HepG2 (cell line): ENCODE results near the gene COL5A2. TPM values are rescaled to one million over a fixed set of nuclear protein-coding genes. Genes with fewer than 3 reads are reported as not detected.

Experiments used
- ATAC-seq: fragments of 200-7000 bp; cut with Tn5 transposase; 3 replicates; pipeline ENCODE4 v1.9.1; 2020; ENCODE audit warnings: mild to moderate bottlenecking, moderate library complexity
- BruUV-seq: library from RNA; stranded (reverse); fragments of 400-500 nt; replicated peaks from 2 replicates; lab custom pipeline; 2021; lab: Mats Ljungman, UMichigan
- CTCF ChIA-PET: fragments of 300-600 bp; formaldehyde crosslinking; extraction: SDS; loops from one replicate; lab custom pipeline; 2021; ENCODE audit warnings: low total read pairs, inconsistent platforms, low intra/inter-chr PET ratio; lab: Yijun Ruan, JAX
- POLR2A ChIA-PET: fragments of 350-600 bp; sonication (Branson Sonifier 250); formaldehyde crosslinking; loops from one replicate; lab custom pipeline; 2020; ENCODE audit warnings: antibody characterized with exemption, inconsistent platforms; lab: Yijun Ruan, JAX
- DNase-seq: peaks from one replicate; pipeline ENCODE4 v3.0.0-alpha.2; 2015; ENCODE audit warnings: low spot score
- FAIRE-seq: peaks from 3 replicates; lab custom pipeline; 2011; peaks lifted over from hg19 to GRCh38; lab: Jason Lieb, UNC
- H2AFZ ChIP-seq: one replicate; pipeline ENCODE4 v1.6.1; 2011; ENCODE audit warnings: low read length, inconsistent platforms
- H3K27ac ChIP-seq: fragments of 300-600 bp; 3 replicates; pipeline ENCODE4 v1.8.0; 2011; ENCODE audit warnings: mixed run types, mild to moderate bottlenecking, mixed read lengths, low read length, inconsistent platforms; ENCODE audit not compliant: insufficient read depth; ENCODE audit errors: extremely low read length
- H3K27me3 ChIP-seq, 2 experiments: fragments of 200-600 bp in 1 of 2; 2 replicates in 1 of 2; 3 replicates in 1 of 2; pipeline versions ENCODE4 v1.6.0 to v1.8.0; 2011; ENCODE audit warnings: low read length in 2 of 2, mild to moderate bottlenecking in 2 of 2, moderate library complexity in 2 of 2, inconsistent platforms in 1 of 2; ENCODE audit not compliant: insufficient read depth in 2 of 2, control insufficient read depth in 1 of 2
- H3K36me3 ChIP-seq, 2 experiments: fragments of 200-600 bp in 1 of 2; replicated peaks in 1 of 2; 2 replicates in 1 of 2; 3 replicates in 1 of 2; pipeline versions ENCODE4 v1.5.1 to v1.8.0; 2011; ENCODE audit warnings: low read length in 2 of 2, inconsistent platforms in 1 of 2; ENCODE audit not compliant: insufficient read depth in 2 of 2, control insufficient read depth in 1 of 2
- H3K4me1 ChIP-seq: 2 replicates; pipeline ENCODE4 v1.5.1; 2012; ENCODE audit warnings: low read length, inconsistent platforms; ENCODE audit not compliant: insufficient read depth
- H3K4me2 ChIP-seq: 2 replicates; pipeline ENCODE4 v1.6.0; 2011; ENCODE audit warnings: low read depth, low read length, inconsistent platforms
- H3K4me3 ChIP-seq, 3 experiments: fragments of 200-600 bp in 1 of 3; sonication (generic), shearing (Covaris generic) in 1 of 3; replicated peaks in 1 of 3; 2 replicates each; pipeline ENCODE4 v1.5.1; 2011 to 2016; ENCODE audit warnings: low read length in 3 of 3, inconsistent platforms in 2 of 3, low read depth in 2 of 3, mild to moderate bottlenecking in 2 of 3, control low read depth in 1 of 3, mixed read lengths in 1 of 3; ENCODE audit not compliant: insufficient read depth in 1 of 3
- H3K79me2 ChIP-seq: one replicate; pipeline ENCODE4 v1.6.1; 2011; ENCODE audit warnings: low read length, inconsistent platforms; ENCODE audit not compliant: insufficient read depth
- H3K9ac ChIP-seq: 2 replicates; pipeline ENCODE4 v1.6.0; 2011; ENCODE audit warnings: mild to moderate bottlenecking, low read depth, low read length, inconsistent platforms; ENCODE audit not compliant: insufficient read depth
- H3K9me3 ChIP-seq: 2 replicates; pipeline ENCODE4 v1.5.1; 2012; ENCODE audit warnings: mild to moderate bottlenecking, low read length
- H4K20me1 ChIP-seq: 2 replicates; pipeline ENCODE4 v1.6.0; 2011; ENCODE audit warnings: inconsistent platforms, mild to moderate bottlenecking, low read length, moderate library complexity; ENCODE audit not compliant: insufficient read depth
- ARHGAP35 ChIP-seq: sonication (generic); formaldehyde crosslinking; IDR thresholded peaks from 2 replicates; pipeline ENCODE4 v1.9.0; 2022; ENCODE audit warnings: mild to moderate bottlenecking, inconsistent platforms, moderate library complexity, missing genetic modification reagents, borderline replicate concordance
- HOXA9 ChIP-seq: sonication (generic); formaldehyde crosslinking; IDR thresholded peaks from 2 replicates; pipeline ENCODE4 v1.8.1; 2022; ENCODE audit warnings: missing genetic modification reagents, mild to moderate bottlenecking, moderate library complexity, borderline replicate concordance
- IRF1 ChIP-seq: sonication (generic); formaldehyde crosslinking; IDR thresholded peaks from 2 replicates; pipeline ENCODE4 v1.4.0; 2020; ENCODE audit warnings: low read depth, mild to moderate bottlenecking, missing genetic modification reagents
- IRF2 ChIP-seq: IDR thresholded peaks from 2 replicates; pipeline ENCODE4 v1.6.1; 2018; ENCODE audit warnings: missing genetic modification reagents, missing compliant biosample characterization
- RCOR2 ChIP-seq: IDR thresholded peaks from 2 replicates; pipeline ENCODE4 v1.6.1; 2016; ENCODE audit warnings: missing biosample characterization, missing genetic modification reagents
- SOX5 ChIP-seq: IDR thresholded peaks from 2 replicates; pipeline ENCODE4 v1.6.1; 2016; ENCODE audit warnings: borderline replicate concordance
- TBX3 ChIP-seq: fragments of 450-650 bp; IDR thresholded peaks from 2 replicates; pipeline ENCODE4 v1.6.1; 2017; ENCODE audit warnings: antibody characterized with exemption, mild to moderate bottlenecking, inconsistent platforms, borderline replicate concordance
- ZBTB49 ChIP-seq: sonication (generic); formaldehyde crosslinking; IDR thresholded peaks from 2 replicates; pipeline ENCODE4 v1.4.0; 2020; ENCODE audit warnings: missing genetic modification reagents, borderline replicate concordance
- ZNF343 ChIP-seq: sonication (generic); formaldehyde crosslinking; IDR thresholded peaks from 2 replicates; pipeline ENCODE4 v1.4.0; 2020; ENCODE audit warnings: mild to moderate bottlenecking, missing genetic modification reagents
- ZNF451 ChIP-seq: sonication (generic); formaldehyde crosslinking; IDR thresholded peaks from 2 replicates; pipeline ENCODE4 v1.5.0; 2020; ENCODE audit warnings: mild to moderate bottlenecking, missing genetic modification reagents
- ZSCAN22 ChIP-seq: sonication (generic); formaldehyde crosslinking; IDR thresholded peaks from 2 replicates; pipeline ENCODE4 v1.4.0; 2020; ENCODE audit warnings: mild to moderate bottlenecking, missing genetic modification reagents
- WGBS: methylation state at CpG from one replicate; pipeline ENCODE4 v1.1.6; 2017; ENCODE audit warnings: low lambda C conversion rate; 5-methylcytosine and 5-hydroxymethylcytosine counted together
- in situ Hi-C: cut with HindIII; loops from 2 replicates; pipeline ENCODE4 v1.10.0; 2017; ENCODE audit warnings: low pct_unique_long_range_greater_than_20kb; ENCODE audit not compliant: extremely low pct_ligation_motif_present
- intact Hi-C: fragments of 100-400 bp; cut with micrococcal nuclease; formaldehyde crosslinking; loops from one replicate; pipeline ENCODE4 v1.10.0; 2022; ENCODE audit not compliant: unreplicated experiment
- polyA plus RNA-seq, 8 experiments: library from polyadenylated mRNA; depleted of rRNA in 3 of 8; stranded (reverse) in 7 of 8; unstranded in 1 of 8; fragments of >200 nt; fragmentation: Illumina TruSeq in 4 of 8; extraction: Trizol in 4 of 8; gene quantifications; 2 replicates each; pipeline versions ENCODE4 v1.2.1 to v1.2.3, GENCODE V29; 2011 to 2016; ENCODE audit warnings: low read depth in 4 of 8, missing spikeins in 1 of 8, mixed read lengths in 1 of 8; ENCODE audit not compliant: insufficient read depth in 1 of 8
- total RNA-seq, 5 experiments: library from RNA; depleted of rRNA; stranded (reverse); fragments of >200 nt; fragmentation: Illumina TruSeq; extraction: Trizol; gene quantifications; 2 replicates each; pipeline ENCODE4 v1.2.3, GENCODE V29; 2016; ENCODE audit warnings: low read depth in 1 of 5
- TF ChIP-seq, protein P1 (sequence below): sonication (generic); formaldehyde crosslinking; conservative IDR thresholded peaks from 2 replicates; pipeline ENCODE4 v1.8.0; 2022; ENCODE audit warnings: low read depth, missing genetic modification reagents

The COL5A2 gene
- total and polyA plus RNA-seq, 2 of the 13 experiments (the other 11 are each of a cell fraction or from before 2014, with no cell fraction given), result 0.83 to 1.5 TPM

DNA sequence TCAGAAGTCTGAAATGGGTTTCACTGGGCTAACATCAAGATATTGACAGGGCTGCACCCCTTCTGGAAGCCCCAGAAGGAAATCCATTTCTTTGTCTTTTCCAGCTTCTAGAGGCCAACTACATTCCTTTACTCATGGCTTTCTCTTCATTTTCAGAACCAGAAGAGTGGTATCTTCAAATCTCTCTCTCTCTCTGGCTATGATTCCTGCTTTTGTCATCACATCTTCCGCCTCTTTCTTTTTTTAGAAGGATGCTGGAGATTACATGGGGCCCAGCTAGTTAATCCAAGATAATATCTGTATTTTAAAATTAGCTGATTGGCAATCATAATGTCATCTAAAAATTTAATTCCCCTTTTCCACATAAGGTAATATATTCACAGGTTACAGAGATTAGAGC, 23.8 kb downstream of the COL5A2 start (continued):
- TF ChIP-seq RCOR2 (CRISPR knock-in tag) (no peak), ZSCAN22 (no peak), ZNF343 (CRISPR knock-in tag) (no peak), HOXA9 (CRISPR knock-in tag) (no peak), ZBTB49 (CRISPR knock-in tag) (no peak)
- TF ChIP-seq, protein P1, sequence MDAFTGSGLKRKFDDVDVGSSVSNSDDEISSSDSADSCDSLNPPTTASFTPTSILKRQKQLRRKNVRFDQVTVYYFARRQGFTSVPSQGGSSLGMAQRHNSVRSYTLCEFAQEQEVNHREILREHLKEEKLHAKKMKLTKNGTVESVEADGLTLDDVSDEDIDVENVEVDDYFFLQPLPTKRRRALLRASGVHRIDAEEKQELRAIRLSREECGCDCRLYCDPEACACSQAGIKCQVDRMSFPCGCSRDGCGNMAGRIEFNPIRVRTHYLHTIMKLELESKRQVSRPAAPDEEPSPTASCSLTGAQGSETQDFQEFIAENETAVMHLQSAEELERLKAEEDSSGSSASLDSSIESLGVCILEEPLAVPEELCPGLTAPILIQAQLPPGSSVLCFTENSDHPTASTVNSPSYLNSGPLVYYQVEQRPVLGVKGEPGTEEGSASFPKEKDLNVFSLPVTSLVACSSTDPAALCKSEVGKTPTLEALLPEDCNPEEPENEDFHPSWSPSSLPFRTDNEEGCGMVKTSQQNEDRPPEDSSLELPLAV, result no peak

DNA sequence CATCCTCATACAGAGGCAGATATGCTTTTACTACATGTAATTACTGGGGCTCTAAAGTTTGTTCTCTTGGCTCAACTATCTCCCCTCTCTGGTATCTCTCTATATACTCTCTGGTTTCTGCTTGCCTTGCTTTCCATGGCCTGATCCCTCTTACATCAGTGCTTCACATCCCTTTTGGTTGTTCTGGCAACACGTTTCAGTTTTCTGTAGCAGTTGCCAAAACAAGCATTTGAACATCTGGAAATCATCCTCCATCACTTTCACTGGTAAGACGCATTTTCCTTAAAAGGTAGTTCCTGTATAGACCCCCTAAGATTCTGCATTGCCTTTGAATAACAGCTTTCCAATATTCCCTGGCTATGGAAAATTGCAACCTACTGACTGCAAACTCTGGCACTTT, 25.9 kb downstream of the COL5A2 start:
- Histone ChIP-seq H3K36me3 (no peaks in the 10 kb centered on the region), H3K9me3 (no peaks in the 10 kb centered on the region), H3K9ac (no peak overlapping the region), H3K79me2 (no peaks in the 10 kb centered on the region), H3K4me2 (no peak overlapping the region), H2AFZ (no peak overlapping the region), H3K4me3 (no peak overlapping the region), H3K4me1 (no peaks in the 10 kb centered on the region), H3K27ac (no peak overlapping the region), H4K20me1 (no peaks in the 10 kb centered on the region), H3K27me3 (no peaks in the 10 kb centered on the region; a peak in 1 of 5 replicates)
- no peak for DNase-seq
- no peak for FAIRE-seq
- no peak for ATAC-seq
- ChIA-PET POLR2A (no interaction called here), CTCF (no interaction called here)
- in situ Hi-C loops (no loop called here), intact Hi-C loops (no loop called here)
- no peak for TF ChIP-seq ZNF451
- no peak for TF ChIP-seq IRF1 (CRISPR knock-in tag)
- no peak for TF ChIP-seq IRF2 (CRISPR knock-in tag)
- TF ChIP-seq ARHGAP35 (CRISPR knock-in tag), result no peak
- TF ChIP-seq TBX3, result no peak
- TF ChIP-seq SOX5 (CRISPR knock-in tag), result no peak
- 42% methylated on average over 2 of the region's 2 CpGs for WGBS
- BruUV-seq, result no TSS peak
